ENCODE data around the gene ARPIN. TPM values are rescaled to one million over a fixed set of nuclear protein-coding genes. Genes with fewer than 3 reads are reported as not detected.

The ARPIN gene
- polyA plus RNA-seq, 2 of the 4 experiments (the other 2 are of a cell fraction) = 17.2 to 20.3 TPM

GRCh38 chr15:89909611-89910010, 3.1 kb downstream of the ARPIN start (continued):
- no peak for TF ChIP-seq EHMT2 (IDR thresholded peaks at IDR 0.05; ENCODE audit: low read depth)
- TF ChIP-seq BCL3 (IDR thresholded peaks at IDR 0.05) = no peak
- no peak for TF ChIP-seq ZFP36 (IDR thresholded peaks at IDR 0.05; ENCODE audit: borderline replicate concordance, partially characterized antibody)
- no peak for TF ChIP-seq MAX (IDR thresholded peaks at IDR 0.05)
- TF ChIP-seq ZSCAN20 (CRISPR knock-in tag; IDR thresholded peaks at IDR 0.05) = no peak
- TF ChIP-seq KDM5A (IDR thresholded peaks at IDR 0.05) = no peak
- no peak for TF ChIP-seq HOXA7 (CRISPR knock-in tag; IDR thresholded peaks at IDR 0.05)

GRCh38 chr15:89908226-89908625, 4.5 kb downstream of the ARPIN start:
- DNase-seq (ENCODE audit: low read depth in 1 of 2, low spot score in 1 of 2) (no peak), ATAC-seq (no peak), FAIRE-seq (no peak)
- ChIA-PET POLR2A (no interaction called here), CTCF (no interaction called here)
- TF ChIP-seq FOSB (CRISPR knock-in tag; IDR thresholded peaks at IDR 0.05) (no peak), HMGXB4 (CRISPR knock-in tag; IDR thresholded peaks at IDR 0.05; ENCODE audit: borderline replicate concordance) (no peak), ZNF302 (CRISPR knock-in tag; IDR thresholded peaks at IDR 0.05) (no peak), JUNB (IDR thresholded peaks at IDR 0.05) (no peak), HES2 (IDR thresholded peaks at IDR 0.05) (no peak), EHF (CRISPR knock-in tag; IDR thresholded peaks at IDR 0.05) (no peak), FOSL2 (IDR thresholded peaks at IDR 0.05) (no peak), FOSL2 (CRISPR knock-in tag; IDR thresholded peaks at IDR 0.05) (no peak), HOXB13 (CRISPR knock-in tag; IDR thresholded peaks at IDR 0.05; ENCODE audit: low read depth) (no peak), MAX (IDR thresholded peaks at IDR 0.05) (no peak), GATA3 (IDR thresholded peaks at IDR 0.05; ENCODE audit: borderline replicate concordance) (no peak), HDAC2 (IDR thresholded peaks at IDR 0.05) (no peak), POLR2AphosphoS2 (conservative IDR thresholded peaks at IDR 0.05; ENCODE audit: low read length) (no peak), CTCF (IDR thresholded peaks at IDR 0.05) (no peak), RCOR1 (IDR thresholded peaks at IDR 0.05; ENCODE audit: low read depth, low read length) (no peak), ATOH8 (CRISPR knock-in tag; IDR thresholded peaks at IDR 0.05; ENCODE audit: low read depth) (no peak), CHD4 (IDR thresholded peaks at IDR 0.05; ENCODE audit: borderline replicate concordance) (no peak), JUN (IDR thresholded peaks at IDR 0.05) (no peak)
- H3K27ac ChIP-seq = no peak overlapping the region
- H3K9me3 ChIP-seq = no peaks in the 10 kb centered on the region
- peaks cover 10% of the 10 kb centered on the region for H3K4me1 ChIP-seq
- no peak overlapping the region for H3K4me2 ChIP-seq
- WGBS (ENCODE audit: missing lambda C conversion rate) = 93% methylated on average over 16 of the region's 16 CpGs
- H3K4me3 ChIP-seq = no peak overlapping the region

Measured in A549 (cell line).